Mononuclear cell (primary cell): ENCODE results near the gene PLD2. TPM values are rescaled to one million over a fixed set of nuclear protein-coding genes. Genes with fewer than 3 reads are reported as not detected.
"Not testable (repeated sequence)": the region's sequence is repeated elsewhere in the genome, so short reads cannot be mapped to it uniquely, and the experiment has no call there.

Experiments used
- H3K27me3 ChIP-seq: 2 replicates; pipeline ENCODE4 v1.6.0; 2011; ENCODE audit warnings: low read length, control low read depth; ENCODE audit not compliant: insufficient read depth
- H3K4me1 ChIP-seq: 2 replicates; pipeline ENCODE4 v1.5.1; 2011; ENCODE audit warnings: mild to moderate bottlenecking, low read length, control low read depth; ENCODE audit not compliant: insufficient read depth
- H3K4me3 ChIP-seq: 2 replicates; pipeline ENCODE4 v1.5.1; 2011; ENCODE audit warnings: mild to moderate bottlenecking, low read length, moderate library complexity
- H3K9me3 ChIP-seq: 2 replicates; pipeline ENCODE4 v1.5.1; 2011; ENCODE audit warnings: low read depth, mild to moderate bottlenecking, control low read depth, low read length
- total RNA-seq: library from RNA; depleted of rRNA; stranded (reverse); fragments of >200 nt; gene quantifications from one replicate; pipeline ENCODE4 v1.2.3, GENCODE V29; 2012

The PLD2 gene
- total RNA-seq, 1 donor: 7.9 TPM

GRCh38 chr17:4811471-4811870 is 4.5 kb downstream of the PLD2 start:
- Histone ChIP-seq H3K4me3 (no peak overlapping the region), H3K4me1 (peaks cover 12% of the 10 kb centered on the region), H3K9me3 (no peaks in the 10 kb centered on the region), H3K27me3 (no peaks in the 10 kb centered on the region)

DNA sequence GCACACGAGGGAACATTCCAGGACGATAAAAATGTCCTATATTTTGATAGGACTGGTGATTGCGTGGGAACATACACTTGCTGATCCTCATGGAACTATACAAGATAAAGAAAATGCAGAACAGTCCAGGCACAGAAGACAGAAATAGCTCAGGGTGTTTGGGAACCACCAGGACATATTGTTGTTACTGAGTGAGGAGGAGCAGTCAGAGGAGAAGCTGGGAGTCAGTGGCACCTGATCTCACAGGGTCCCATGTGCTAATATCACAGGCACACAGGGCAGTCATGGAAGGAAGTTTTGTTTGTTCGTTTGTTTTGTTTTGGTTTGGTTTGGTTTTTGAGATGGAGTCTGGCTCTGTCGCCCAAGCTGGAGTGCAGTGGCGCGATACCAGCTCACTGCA is 5.7 kb downstream of the PLD2 start:
- Histone ChIP-seq H3K9me3 (no peaks in the 10 kb centered on the region), H3K27me3 (no peaks in the 10 kb centered on the region), H3K4me3 (no peak overlapping the region), H3K4me1 (peaks cover 7% of the 10 kb centered on the region)

DNA sequence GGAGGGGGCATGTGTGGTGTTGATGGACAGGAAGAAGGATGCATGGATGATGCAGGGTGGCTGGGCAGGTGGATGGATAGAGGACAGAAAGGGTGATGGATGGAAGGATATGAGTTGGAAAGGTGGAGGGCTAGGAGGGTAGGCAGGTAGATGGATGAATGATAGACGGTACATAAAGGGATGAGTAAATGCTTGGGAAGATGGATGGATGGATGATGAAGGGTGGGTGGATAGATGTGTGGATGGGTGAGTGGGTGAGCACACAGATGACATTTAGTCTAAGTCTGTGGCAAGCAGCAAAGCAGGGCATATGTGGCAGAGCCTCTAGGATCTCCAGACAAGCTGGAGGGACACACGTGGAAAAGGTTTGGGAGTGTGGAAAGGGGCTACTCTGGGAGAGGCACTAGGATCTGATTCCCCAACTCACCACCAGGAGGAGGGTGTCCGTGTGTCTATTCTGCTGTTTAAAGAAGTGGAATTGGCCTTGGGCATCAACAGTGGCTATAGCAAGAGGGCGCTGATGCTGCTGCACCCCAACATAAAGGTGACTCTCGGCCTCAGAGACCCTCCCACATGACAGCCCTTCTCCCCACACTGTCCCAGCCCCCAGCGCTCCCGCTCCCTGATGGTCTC is 8.2 kb downstream of the PLD2 start:
- Histone ChIP-seq H3K4me1 (no peaks in the 10 kb centered on the region), H3K27me3 (no peaks in the 10 kb centered on the region), H3K9me3 (no peaks in the 10 kb centered on the region), H3K4me3 (no peak overlapping the region)

GRCh38 chr17:4816826-4817225 is 9.9 kb downstream of the PLD2 start:
- Histone ChIP-seq H3K27me3 (no peaks in the 10 kb centered on the region), H3K4me3 (no peak overlapping the region), H3K4me1 (no peaks in the 10 kb centered on the region), H3K9me3 (no peaks in the 10 kb centered on the region)

- H3K4me1 ChIP-seq: no peaks in the 10 kb centered on the region
- H3K9me3 ChIP-seq: no peaks in the 10 kb centered on the region
- H3K4me3 ChIP-seq: no peak overlapping the region
- no peaks in the 10 kb centered on the region for H3K27me3 ChIP-seq
These were observed 11.3 kb downstream of the PLD2 start for GRCh38 chr17:4818276-4818675.

GRCh38 chr17:4822835-4823234 is 15.9 kb downstream of the PLD2 start:
- Histone ChIP-seq H3K4me1 (no peaks in the 10 kb centered on the region), H3K27me3 (no peaks in the 10 kb centered on the region), H3K9me3 (no peaks in the 10 kb centered on the region), H3K4me3 (no peak overlapping the region)

DNA sequence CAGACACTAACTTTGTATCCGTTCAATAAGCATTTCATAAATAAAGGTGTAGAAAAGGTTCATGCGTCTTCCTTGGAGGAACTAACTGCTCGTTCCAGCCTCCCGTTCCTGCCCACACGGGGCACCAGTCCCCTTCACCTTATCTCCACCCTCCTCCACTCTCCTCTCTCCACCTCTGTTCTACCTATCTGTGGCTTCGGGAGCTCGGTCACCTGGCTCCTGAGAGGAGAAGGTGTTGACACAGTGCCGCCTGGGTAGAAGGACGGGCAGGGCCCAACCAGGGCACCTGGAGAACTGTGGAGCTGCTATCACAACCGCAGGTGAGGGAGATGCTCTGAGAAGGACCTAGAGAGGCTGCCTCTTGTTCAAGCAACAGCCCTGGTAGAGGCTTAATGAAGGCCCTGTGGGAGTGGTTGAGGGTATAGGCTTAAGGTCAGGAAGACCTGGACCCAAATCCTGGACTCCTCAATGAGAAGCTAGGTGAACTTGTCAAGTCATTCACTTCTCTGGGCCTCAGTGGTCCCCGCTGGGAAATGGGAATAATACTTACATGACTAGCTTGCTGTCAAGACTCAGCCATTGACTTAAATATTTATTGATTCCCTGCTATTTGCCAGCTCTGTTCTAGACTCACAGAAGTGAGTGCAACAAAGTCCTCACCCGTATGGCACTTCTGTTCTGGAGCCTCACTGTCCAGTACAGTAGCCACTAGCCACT is 16.6 kb downstream of the PLD2 start:
- no peaks in the 10 kb centered on the region for H3K9me3 ChIP-seq
- H3K4me3 ChIP-seq: no peak overlapping the region

DNA sequence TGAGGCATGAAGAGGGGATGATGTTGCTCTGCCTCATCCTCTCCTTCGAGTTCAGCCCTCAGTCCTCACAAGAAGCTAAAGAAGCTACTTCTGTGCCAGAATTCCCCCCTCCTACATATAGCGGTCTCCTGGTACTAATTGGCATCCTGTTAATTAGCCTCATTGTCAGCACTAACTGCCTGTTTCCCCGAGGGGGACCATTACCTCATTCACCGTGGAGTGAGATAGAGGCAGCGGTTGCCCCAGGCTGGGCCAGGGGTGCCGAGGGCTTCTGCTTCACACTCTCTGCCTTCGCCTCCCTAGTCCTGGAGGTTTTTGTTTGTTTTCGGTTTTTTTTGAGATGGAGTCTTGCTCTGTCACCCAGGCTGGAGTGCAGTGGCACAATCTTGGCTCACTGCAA is 20.4 kb downstream of the PLD2 start:
- H3K9me3 ChIP-seq: no peaks in the 10 kb centered on the region
- H3K4me1 ChIP-seq: no peaks in the 10 kb centered on the region
- H3K4me3 ChIP-seq: no peak overlapping the region
- no peaks in the 10 kb centered on the region for H3K27me3 ChIP-seq

More for the DNA sequence above, 16.6 kb downstream of the PLD2 start:
- H3K4me1 ChIP-seq: no peaks in the 10 kb centered on the region
- no peaks in the 10 kb centered on the region for H3K27me3 ChIP-seq

DNA sequence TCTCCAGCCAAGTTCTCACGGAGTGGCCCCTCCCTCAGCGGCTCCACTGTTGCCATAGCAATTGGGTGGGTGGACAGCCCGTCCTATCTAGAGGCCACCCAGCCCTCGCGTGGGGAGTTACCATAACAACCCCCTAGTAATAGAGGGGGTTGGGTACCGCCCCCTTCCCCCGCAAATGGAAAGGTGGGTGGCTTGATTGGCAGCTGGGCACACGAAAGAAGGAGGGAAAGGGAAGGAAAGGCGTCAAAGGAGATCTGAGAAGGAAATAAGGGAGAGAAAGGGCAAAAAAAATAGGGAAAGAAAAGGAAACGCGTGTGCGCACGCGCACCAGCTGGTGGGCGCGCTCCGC is 25.9 kb downstream of the PLD2 start:
- H3K27me3 ChIP-seq, H3K9me3 ChIP-seq: not testable (repeated sequence)
- H3K4me1 ChIP-seq: peaks cover 30% of the 10 kb centered on the region
- peak overlapping the region; percentile 78 for H3K4me3 ChIP-seq

DNA sequence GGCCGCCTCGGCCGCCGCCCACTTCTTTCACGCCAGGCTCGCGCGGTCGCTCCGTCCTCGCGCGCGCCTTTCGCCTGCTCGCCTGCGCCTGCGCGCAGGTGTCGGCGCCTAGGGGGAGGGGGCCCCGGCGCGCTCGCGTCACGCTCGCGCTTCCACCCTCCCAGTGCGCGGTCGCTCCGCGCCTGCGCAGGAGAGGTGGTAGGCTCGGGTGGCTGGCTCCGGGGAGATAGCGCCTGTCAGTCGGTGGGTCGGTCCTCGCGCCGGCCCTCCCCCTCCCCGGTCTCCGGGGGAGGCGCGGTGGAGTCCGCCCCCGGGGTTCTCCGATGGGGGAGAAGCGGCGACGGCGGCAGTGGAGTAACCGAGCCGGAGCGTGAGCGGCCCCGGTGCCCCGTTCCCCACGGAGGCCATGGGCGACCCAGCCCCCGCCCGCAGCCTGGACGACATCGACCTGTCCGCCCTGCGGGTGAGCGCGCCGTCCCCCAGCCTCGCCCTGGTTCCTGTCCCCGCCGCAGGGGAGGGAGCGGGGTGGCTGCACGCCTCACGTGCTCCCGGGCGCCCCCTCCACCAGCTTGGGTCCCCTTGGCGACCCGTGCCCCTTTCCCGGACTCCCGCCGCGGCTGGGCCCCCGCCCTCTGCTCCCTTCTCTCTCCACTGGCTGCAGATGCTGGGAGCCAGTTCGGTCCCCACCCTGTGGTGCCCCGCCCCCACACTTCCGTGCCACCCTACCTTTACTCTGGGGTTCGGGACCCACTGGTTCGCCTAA is 26.4 kb downstream of the PLD2 start, which contains the start of gene MINK1:
MINK1 (plus strand) TSS at position 163 of the 763 bp plus-strand sequence; CDS start at position 407, 244 bp downstream.
- Histone ChIP-seq H3K4me3 (peak within 1 kb of the TSS; percentile 78), H3K9me3 (no peaks in the 10 kb centered on the region), H3K27me3 (no peaks in the 10 kb centered on the region), H3K4me1 (peaks cover 30% of the 10 kb centered on the region)

DNA sequence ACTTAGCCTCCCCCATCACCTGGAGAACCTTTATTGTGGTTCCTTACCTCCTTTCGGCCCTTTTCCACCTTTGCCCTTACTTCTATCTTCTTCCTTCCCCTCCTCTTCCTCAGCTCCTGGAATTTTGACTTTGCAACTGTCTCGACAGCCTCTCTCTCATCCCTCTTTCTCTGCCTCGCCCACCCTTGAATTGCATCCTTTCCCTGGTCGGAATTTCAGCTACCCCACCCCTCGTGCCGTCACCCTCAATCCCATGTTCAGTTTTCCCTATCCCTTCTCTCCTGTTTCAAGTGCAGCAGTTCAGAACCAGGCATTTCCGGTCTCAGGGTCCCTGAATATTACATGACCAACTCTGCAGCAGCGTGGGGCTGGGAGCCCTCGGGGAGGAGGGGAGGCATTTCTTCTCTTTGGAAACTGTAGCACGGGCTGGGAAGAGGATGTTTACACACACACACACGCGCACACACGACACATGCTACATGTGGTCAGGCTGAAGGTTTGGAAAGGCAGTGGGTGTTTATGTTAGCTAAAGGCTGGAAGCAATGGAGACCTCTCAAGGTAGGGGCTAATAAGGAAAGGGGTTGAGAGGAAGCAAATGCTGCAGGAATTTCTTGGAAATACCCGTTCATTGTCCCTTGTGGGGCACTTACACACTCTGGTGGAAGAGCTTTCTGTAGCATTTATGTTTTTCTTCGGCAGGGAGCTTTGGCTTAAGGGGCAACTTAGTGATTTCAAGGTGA is 27.2 kb downstream of the PLD2 start:
- H3K9me3 ChIP-seq: no peaks in the 10 kb centered on the region
- H3K27me3 ChIP-seq: no peaks in the 10 kb centered on the region
- peak overlapping the region; percentile 78 for H3K4me3 ChIP-seq
- H3K4me1 ChIP-seq: peaks cover 30% of the 10 kb centered on the region

DNA sequence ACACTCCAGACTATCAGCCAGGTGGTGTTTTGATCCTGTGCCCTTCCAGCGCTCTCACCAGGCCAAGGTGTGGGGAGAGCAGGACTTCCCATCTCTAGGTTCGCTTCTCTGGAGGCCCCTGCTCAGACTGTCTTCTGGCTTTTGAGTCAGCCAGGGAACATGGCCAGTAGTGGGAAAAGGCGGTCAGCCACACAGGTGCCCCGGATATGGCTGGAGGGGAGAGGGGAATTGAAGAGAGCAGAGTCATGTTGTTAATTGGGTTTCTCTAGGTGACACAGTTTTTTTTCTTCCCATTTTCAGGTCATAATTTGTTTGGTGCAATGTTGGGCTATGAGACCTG is 27.7 kb downstream of the PLD2 start:
- Histone ChIP-seq H3K27me3 (no peaks in the 10 kb centered on the region), H3K4me3 (no peak overlapping the region), H3K4me1 (peaks cover 30% of the 10 kb centered on the region)

GRCh38 chr17:4836221-4836620 is 29.3 kb downstream of the PLD2 start:
- Histone ChIP-seq H3K4me3 (no peak overlapping the region), H3K9me3 (no peaks in the 10 kb centered on the region), H3K4me1 (peaks cover 42% of the 10 kb centered on the region), H3K27me3 (no peaks in the 10 kb centered on the region)

More for the DNA sequence above, 27.7 kb downstream of the PLD2 start:
- no peaks in the 10 kb centered on the region for H3K9me3 ChIP-seq

DNA sequence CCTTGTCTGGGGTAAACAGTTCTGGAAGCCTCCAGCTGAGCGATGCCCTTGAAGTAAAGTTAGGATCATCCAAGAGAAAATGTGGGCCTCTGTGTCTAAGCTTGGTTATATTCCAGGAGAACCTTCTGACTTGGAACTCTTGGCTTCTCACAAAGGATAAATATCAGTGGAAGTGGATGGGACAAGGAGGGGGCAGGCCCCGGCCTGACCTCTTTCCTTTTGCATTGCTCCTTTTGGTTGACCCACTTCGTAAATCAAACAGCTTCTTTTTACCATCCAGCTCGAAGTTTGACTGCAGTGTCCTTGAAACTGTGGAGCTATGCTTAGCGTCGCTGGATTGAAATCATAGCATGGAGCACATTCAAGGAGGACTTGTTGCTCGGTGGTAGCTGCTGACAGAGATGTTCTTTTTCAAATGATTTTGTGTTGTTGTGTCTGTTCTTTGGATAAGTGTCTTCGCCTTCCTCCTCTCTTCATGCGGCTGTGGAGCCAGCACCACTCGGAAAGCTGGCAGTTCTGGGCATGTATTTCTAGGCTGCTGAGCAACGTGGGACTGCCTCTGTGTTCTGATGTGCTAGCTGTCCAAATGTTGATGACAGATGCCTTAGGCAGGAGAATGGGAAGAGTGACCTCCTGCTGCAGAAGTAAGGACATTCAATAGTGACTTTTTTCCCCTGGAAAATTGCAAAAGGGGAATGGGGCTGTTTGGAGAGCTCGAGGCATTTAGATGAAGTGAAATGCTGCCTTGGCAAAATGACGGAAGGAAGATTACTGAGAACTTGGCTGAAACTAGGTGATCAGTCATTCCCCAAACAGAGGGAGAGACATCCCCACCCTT is 30.7 kb downstream of the PLD2 start:
- Histone ChIP-seq H3K4me3 (no peak overlapping the region), H3K4me1 (peaks cover 50% of the 10 kb centered on the region), H3K9me3 (no peaks in the 10 kb centered on the region)

More for the DNA sequence above, 30.7 kb downstream of the PLD2 start:
- no peaks in the 10 kb centered on the region for H3K27me3 ChIP-seq
